Mesendoderm (in vitro differentiated cells): ENCODE data around the gene HK3.

Experiments
- DNase-seq: peaks from one replicate; pipeline ENCODE4 v3.0.0; 2013
- H2AK5ac ChIP-seq: 2 replicates; pipeline ENCODE4 v1.6.1; 2013; ENCODE audit warnings: low read length, inconsistent platforms
- H2BK120ac ChIP-seq: 2 replicates; pipeline ENCODE4 v1.6.1; 2013; ENCODE audit warnings: low read depth, mild to moderate bottlenecking, low read length, moderate library complexity, mixed read lengths
- H2BK15ac ChIP-seq: replicated peaks from 2 replicates; pipeline ENCODE4 v1.6.1; 2013; ENCODE audit warnings: low read depth, mild to moderate bottlenecking, moderate library complexity
- H2BK5ac ChIP-seq: 2 replicates; pipeline ENCODE4 v1.6.1; 2013; ENCODE audit warnings: low read length, inconsistent platforms
- H3K18ac ChIP-seq: 2 replicates; pipeline ENCODE4 v1.6.1; 2013; ENCODE audit warnings: mild to moderate bottlenecking, low read length, mixed read lengths
- H3K23ac ChIP-seq: one replicate; pipeline ENCODE4 v1.6.1; 2013; ENCODE audit warnings: low read length
- H3K27ac ChIP-seq: 2 replicates; pipeline ENCODE4 v1.5.1; 2013; ENCODE audit warnings: low read depth, mild to moderate bottlenecking, inconsistent platforms, low read length, moderate library complexity
- H3K27me3 ChIP-seq: 2 replicates; pipeline ENCODE4 v1.6.1; 2013; ENCODE audit warnings: low read length, control low read depth, mild to moderate bottlenecking, inconsistent platforms; ENCODE audit not compliant: insufficient read depth, poor library complexity
- H3K36me3 ChIP-seq: 2 replicates; pipeline ENCODE4 v1.6.1; 2013; ENCODE audit warnings: low read length, inconsistent platforms; ENCODE audit not compliant: control insufficient read depth, insufficient read depth
- H3K4ac ChIP-seq: one replicate; pipeline ENCODE4 v1.6.1; 2013; ENCODE audit warnings: low read depth, mild to moderate bottlenecking, low read length, moderate library complexity
- H3K4me1 ChIP-seq: 2 replicates; pipeline ENCODE4 v1.6.1; 2013; ENCODE audit warnings: low read depth, low read length, inconsistent platforms; ENCODE audit not compliant: control insufficient read depth
- H3K4me2 ChIP-seq: 2 replicates; pipeline ENCODE4 v1.6.1; 2013; ENCODE audit warnings: low read length
- H3K4me3 ChIP-seq: 2 replicates; pipeline ENCODE4 v1.5.1; 2013; ENCODE audit warnings: mild to moderate bottlenecking, low read length
- H3K56ac ChIP-seq: one replicate; pipeline ENCODE4 v1.6.1; 2013; ENCODE audit warnings: low read length
- H3K79me1 ChIP-seq: 2 replicates; pipeline ENCODE4 v1.6.1; 2013; ENCODE audit warnings: low read length, inconsistent platforms
- H3K79me2 ChIP-seq: 2 replicates; pipeline ENCODE4 v1.6.1; 2013; ENCODE audit warnings: mild to moderate bottlenecking, low read length; ENCODE audit not compliant: control insufficient read depth, insufficient read depth
- H3K9ac ChIP-seq: 2 replicates; pipeline ENCODE4 v1.6.1; 2013; ENCODE audit warnings: low read length, inconsistent platforms
- H4K5ac ChIP-seq: one replicate; pipeline ENCODE4 v1.6.1; 2013; ENCODE audit warnings: low read length
- H4K8ac ChIP-seq: one replicate; pipeline ENCODE4 v1.6.1; 2013; ENCODE audit warnings: low read depth, mild to moderate bottlenecking, control low read depth, low read length, moderate library complexity
- WGBS: extraction: QIAGEN DNeasy Blood & Tissue Kit; methylation state at CpG from one replicate; pipeline ENCODE4 v1.1.7; 2013; ENCODE audit warnings: low lambda C conversion rate, missing lambda C conversion rate; ENCODE audit not compliant: insufficient coverage; ENCODE audit errors: extremely low coverage; 5-methylcytosine and 5-hydroxymethylcytosine counted together

Gene HK3

GRCh38 chr5:176895831-176896230 is 3.3 kb downstream of the HK3 start:
- Histone ChIP-seq H3K79me1 (no peaks in the 10 kb centered on the region), H3K36me3 (no peaks in the 10 kb centered on the region), H3K27ac (no peak overlapping the region), H3K4ac (no peak overlapping the region), H3K9ac (no peak overlapping the region), H2BK120ac (no peak overlapping the region), H3K27me3 (no peaks in the 10 kb centered on the region), H4K5ac (no peak overlapping the region), H2BK15ac (no peak overlapping the region), H3K4me3 (no peak overlapping the region), H3K79me2 (no peaks in the 10 kb centered on the region), H3K56ac (no peak overlapping the region), H3K23ac (no peak overlapping the region), H3K18ac (no peak overlapping the region), H4K8ac (no peak overlapping the region), H3K4me1 (no peaks in the 10 kb centered on the region), H3K4me2 (no peak overlapping the region), H2AK5ac (no peak overlapping the region), H2BK5ac (no peak overlapping the region)
- no CpG with 5 or more reads among the region's 4 CpGs for WGBS
- DNase-seq = no peak

GRCh38 chr5:176894298-176894697 is 4.8 kb downstream of the HK3 start:
- Histone ChIP-seq H2AK5ac (no peak overlapping the region), H2BK120ac (no peak overlapping the region), H3K79me2 (no peaks in the 10 kb centered on the region), H3K36me3 (no peaks in the 10 kb centered on the region), H3K79me1 (no peaks in the 10 kb centered on the region), H3K4me3 (no peak overlapping the region), H4K5ac (no peak overlapping the region), H3K9ac (no peak overlapping the region), H3K23ac (no peak overlapping the region), H3K27ac (no peak overlapping the region), H3K4ac (no peak overlapping the region), H2BK5ac (no peak overlapping the region), H2BK15ac (no peak overlapping the region), H3K56ac (no peak overlapping the region), H3K18ac (no peak overlapping the region), H3K4me2 (no peak overlapping the region), H3K27me3 (no peaks in the 10 kb centered on the region), H4K8ac (no peak overlapping the region), H3K4me1 (no peaks in the 10 kb centered on the region)
- DNase-seq = no peak
- no CpG with 5 or more reads among the region's 6 CpGs for WGBS

GRCh38 chr5:176892663-176893062 is 6.5 kb downstream of the HK3 start:
- no peak for DNase-seq
- no peak overlapping the region for H4K8ac ChIP-seq
- H3K4me1 ChIP-seq = no peaks in the 10 kb centered on the region
- H4K5ac ChIP-seq = no peak overlapping the region
- no peak overlapping the region for H3K4me2 ChIP-seq
- no peaks in the 10 kb centered on the region for H3K79me1 ChIP-seq
- no peaks in the 10 kb centered on the region for H3K36me3 ChIP-seq
- no peaks in the 10 kb centered on the region for H3K79me2 ChIP-seq
- no peak overlapping the region for H2BK15ac ChIP-seq
- H3K4me3 ChIP-seq = no peak overlapping the region
- no peak overlapping the region for H3K9ac ChIP-seq
- H2BK5ac ChIP-seq = no peak overlapping the region
- H3K27ac ChIP-seq = no peak overlapping the region
- H3K56ac ChIP-seq = no peak overlapping the region
- no peak overlapping the region for H2BK120ac ChIP-seq
- no peak overlapping the region for H3K23ac ChIP-seq
- no peaks in the 10 kb centered on the region for H3K27me3 ChIP-seq
- no CpG with 5 or more reads among the region's 3 CpGs for WGBS
- H2AK5ac ChIP-seq = no peak overlapping the region
- H3K18ac ChIP-seq = no peak overlapping the region
- no peak overlapping the region for H3K4ac ChIP-seq

GRCh38 chr5:176891331-176891958 is 7.7 kb downstream of the HK3 start:
- Histone ChIP-seq H3K79me2 (no peaks in the 10 kb centered on the region), H3K4ac (no peak overlapping the region), H4K8ac (no peak overlapping the region), H3K27me3 (no peaks in the 10 kb centered on the region), H3K4me1 (no peaks in the 10 kb centered on the region), H3K79me1 (no peaks in the 10 kb centered on the region), H3K4me3 (no peak overlapping the region), H3K9ac (no peak overlapping the region), H3K36me3 (no peaks in the 10 kb centered on the region), H2BK15ac (no peak overlapping the region), H3K4me2 (no peak overlapping the region), H2BK120ac (no peak overlapping the region), H2AK5ac (no peak overlapping the region), H3K27ac (no peak overlapping the region), H3K56ac (no peak overlapping the region), H3K18ac (no peak overlapping the region), H4K5ac (no peak overlapping the region), H2BK5ac (no peak overlapping the region), H3K23ac (no peak overlapping the region)
- no CpG with 5 or more reads among the region's 9 CpGs for WGBS
- DNase-seq = no peak

GRCh38 chr5:176890455-176891330 is 8.5 kb downstream of the HK3 start:
- H3K9ac ChIP-seq = no peak overlapping the region
- no CpG with 5 or more reads among the region's 9 CpGs for WGBS
- no peak overlapping the region for H3K4me3 ChIP-seq
- no peak overlapping the region for H3K56ac ChIP-seq
- DNase-seq = no peak
- no peaks in the 10 kb centered on the region for H3K79me1 ChIP-seq
- no peak overlapping the region for H2BK15ac ChIP-seq
- no peaks in the 10 kb centered on the region for H3K36me3 ChIP-seq
- H3K27ac ChIP-seq = no peak overlapping the region
- no peaks in the 10 kb centered on the region for H3K79me2 ChIP-seq
- no peak overlapping the region for H2AK5ac ChIP-seq
- H4K5ac ChIP-seq = no peak overlapping the region
- H3K23ac ChIP-seq = no peak overlapping the region
- no peak overlapping the region for H3K4me2 ChIP-seq
- H2BK5ac ChIP-seq = no peak overlapping the region
- H3K4me1 ChIP-seq = no peaks in the 10 kb centered on the region
- H3K18ac ChIP-seq = no peak overlapping the region
- H4K8ac ChIP-seq = no peak overlapping the region
- no peak overlapping the region for H3K4ac ChIP-seq
- no peak overlapping the region for H2BK120ac ChIP-seq
- no peaks in the 10 kb centered on the region for H3K27me3 ChIP-seq
